Suprapubic skin (tissue), 3 donors: ENCODE data around the gene RPS21.

Experiments used
- POLR2AphosphoS5 ChIP-seq, 3 donors: sonication (generic); formaldehyde crosslinking; IDR thresholded peaks; one replicate each; pipeline ENCODE4 v1.6.1; 2017; ENCODE audit warnings: antibody characterized with exemption in 3 of 3
- TF ChIP-seq, protein P1 (sequence below), 2 donors: fragments of 200-600 bp in 1 of 2; fragments of 450-650 bp in 1 of 2; sonication (generic) in 1 of 2; IDR thresholded peaks; one replicate each; pipeline ENCODE4 v1.5.1; 2016 to 2019; ENCODE audit warnings: antibody characterized with exemption in 2 of 2, mild to moderate bottlenecking in 1 of 2, moderate library complexity in 1 of 2

DNA sequence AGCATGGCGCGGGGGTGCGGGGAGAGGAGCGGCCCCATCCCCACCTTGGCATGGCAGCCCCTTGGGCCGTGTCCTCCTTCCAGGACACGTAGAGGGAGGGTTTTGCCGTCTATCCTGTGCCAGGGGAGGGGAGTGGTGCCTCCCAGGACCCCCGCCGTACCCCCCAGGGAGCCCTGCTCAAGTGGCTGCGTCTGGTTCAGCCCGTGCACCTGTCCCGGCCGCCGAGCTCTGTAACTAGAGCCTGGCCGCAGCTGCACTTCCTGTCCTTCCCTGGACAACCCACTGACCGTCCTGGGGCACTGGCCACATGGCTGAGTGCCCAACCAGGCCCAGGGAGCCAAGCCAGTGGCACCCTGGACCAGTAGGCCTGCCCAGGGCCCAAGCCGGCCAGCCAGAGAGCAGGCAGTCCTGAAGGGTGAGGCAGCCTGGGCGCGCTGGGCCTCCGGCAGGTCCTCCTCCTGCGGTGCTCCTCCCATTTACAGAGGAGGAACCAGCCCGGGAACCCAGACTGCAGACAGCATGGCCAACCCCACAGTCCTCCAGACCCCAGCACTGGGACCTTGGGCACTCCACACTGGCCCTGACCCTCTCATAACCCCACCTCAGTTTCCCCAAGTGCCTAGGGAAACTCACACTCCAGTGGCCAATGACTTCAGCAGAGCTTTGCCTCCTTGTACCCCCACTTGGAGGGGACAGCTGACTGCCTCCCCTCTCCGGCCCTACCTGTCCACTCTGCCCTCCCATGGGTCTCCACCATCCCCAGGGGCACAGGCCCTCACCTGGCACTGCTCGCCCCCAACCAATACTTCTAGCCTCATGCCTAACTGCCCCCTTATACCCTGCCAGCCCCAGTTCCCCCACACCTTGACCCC, 28.5 kb upstream of the RPS21 start:
- TF ChIP-seq POLR2AphosphoS5 (IDR thresholded peaks at IDR 0.05): no peak
- TF ChIP-seq, protein P1, sequence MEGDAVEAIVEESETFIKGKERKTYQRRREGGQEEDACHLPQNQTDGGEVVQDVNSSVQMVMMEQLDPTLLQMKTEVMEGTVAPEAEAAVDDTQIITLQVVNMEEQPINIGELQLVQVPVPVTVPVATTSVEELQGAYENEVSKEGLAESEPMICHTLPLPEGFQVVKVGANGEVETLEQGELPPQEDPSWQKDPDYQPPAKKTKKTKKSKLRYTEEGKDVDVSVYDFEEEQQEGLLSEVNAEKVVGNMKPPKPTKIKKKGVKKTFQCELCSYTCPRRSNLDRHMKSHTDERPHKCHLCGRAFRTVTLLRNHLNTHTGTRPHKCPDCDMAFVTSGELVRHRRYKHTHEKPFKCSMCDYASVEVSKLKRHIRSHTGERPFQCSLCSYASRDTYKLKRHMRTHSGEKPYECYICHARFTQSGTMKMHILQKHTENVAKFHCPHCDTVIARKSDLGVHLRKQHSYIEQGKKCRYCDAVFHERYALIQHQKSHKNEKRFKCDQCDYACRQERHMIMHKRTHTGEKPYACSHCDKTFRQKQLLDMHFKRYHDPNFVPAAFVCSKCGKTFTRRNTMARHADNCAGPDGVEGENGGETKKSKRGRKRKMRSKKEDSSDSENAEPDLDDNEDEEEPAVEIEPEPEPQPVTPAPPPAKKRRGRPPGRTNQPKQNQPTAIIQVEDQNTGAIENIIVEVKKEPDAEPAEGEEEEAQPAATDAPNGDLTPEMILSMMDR (IDR thresholded peaks at IDR 0.05): no peak
